ENCODE results near the gene SCYL2. TPM values are rescaled to one million over a fixed set of nuclear protein-coding genes. Genes with fewer than 3 reads are reported as not detected.
"Not testable (repeated sequence)": the region's sequence is repeated elsewhere in the genome, so short reads cannot be mapped to it uniquely, and the experiment has no call there.

SCYL2 gene
- total RNA-seq, 1 experiment from 2014 or later: 41.4 TPM

DNA sequence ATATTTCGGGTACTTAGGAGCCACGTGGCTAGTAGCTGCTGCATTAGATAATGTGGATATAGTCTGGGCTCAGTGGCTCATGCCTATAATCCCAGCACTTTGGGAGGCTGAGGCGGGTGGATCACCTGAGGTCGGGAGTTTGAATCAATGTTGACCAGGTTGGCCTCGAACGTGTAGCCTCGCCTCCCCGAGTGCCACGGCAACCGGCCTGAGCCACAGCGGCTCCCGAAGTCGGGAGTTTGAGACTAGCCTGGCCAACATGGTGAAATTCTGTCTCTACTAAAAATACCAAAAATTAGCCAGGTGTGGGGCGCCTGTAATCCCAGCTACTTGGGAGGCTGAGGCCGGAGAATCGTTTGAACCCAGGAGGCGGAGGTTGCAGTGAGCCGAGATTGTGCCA, 77.4 kb downstream of the SCYL2 start:
- not testable (repeated sequence) for H3K27me3 ChIP-seq (ENCODE audit: insufficient read depth, low read length); H3K14ac ChIP-seq (ENCODE audit: insufficient read depth, low read length); H3T11ph ChIP-seq (ENCODE audit: low read length)

More for the DNA sequence above, 77.4 kb downstream of the SCYL2 start:
- H3K4me3 Mint-ChIP-seq; H2BK20ac ChIP-seq (ENCODE audit: low read depth, low read length, poor library complexity, severe bottlenecking); H2AFZ ChIP-seq (ENCODE audit: low read length); H4K5ac ChIP-seq (ENCODE audit: insufficient read length, low read depth, low read length); H3K79me1 ChIP-seq (ENCODE audit: insufficient read depth, low read depth, low read length, poor library complexity, severe bottlenecking); H4K91ac ChIP-seq (ENCODE audit: insufficient read length, low read depth, low read length); H3K4me1 Mint-ChIP-seq; H3K27ac ChIP-seq (ENCODE audit: insufficient read length, low read depth, low read length); H3K27ac Mint-ChIP-seq; H2BK12ac ChIP-seq (ENCODE audit: insufficient read length, low read depth, low read length); H3K23me2 ChIP-seq (ENCODE audit: insufficient read length, low read depth, low read length, poor library complexity, severe bottlenecking); H3K4me1 ChIP-seq (ENCODE audit: insufficient read depth, low read length); H2AK5ac ChIP-seq (ENCODE audit: insufficient read length, low read length); DNase-seq; H2BK120ac ChIP-seq (ENCODE audit: low read depth, low read length, poor library complexity, severe bottlenecking); H4K20me1 ChIP-seq (ENCODE audit: control insufficient read depth, insufficient read depth, insufficient read length); H3K4ac ChIP-seq (ENCODE audit: low read depth, low read length); H3K9me3 ChIP-seq (ENCODE audit: control insufficient read depth, low read depth, low read length); H2BK15ac ChIP-seq (ENCODE audit: low read depth, low read length); H3K56ac ChIP-seq (ENCODE audit: insufficient read length, low read depth, low read length); H3K9ac ChIP-seq (ENCODE audit: extremely low read depth, insufficient read length, low read length); H3K27me3 Mint-ChIP-seq (ENCODE audit: low read depth); H3K4me2 ChIP-seq (ENCODE audit: insufficient read depth, insufficient read length, low read length); H2BK5ac ChIP-seq (ENCODE audit: insufficient read length, low read length); H4K8ac ChIP-seq (replicated peaks; ENCODE audit: insufficient read length, low read depth, low read length); H3K18ac ChIP-seq (ENCODE audit: insufficient read length, low read depth, low read length); H3K79me2 ChIP-seq (ENCODE audit: insufficient read depth, low read length); H3K9me3 Mint-ChIP-seq; H3K23ac ChIP-seq (ENCODE audit: insufficient read length, low read depth, low read length): not testable (repeated sequence)
- no CpG with 5 or more reads among the region's 18 CpGs for WGBS (ENCODE audit: extremely low coverage, insufficient read length, low lambda C conversion rate)
- H3K36me3 Mint-ChIP-seq (ENCODE audit: insufficient read depth in 1 of 3, low read depth in 3 of 3): peaks cover 0 to 10% (median 6%) of the 10 kb centered on the region in 3 experiments; a peak in 4 of 7 replicates

All from H9 (cell line).